Activated CD8-positive, alpha-beta memory T cell treated with anti-CD3 and anti-CD28 coated beads for 4 hours (primary cell): Measurements from ENCODE around the gene DIRAS3.
"Not testable (repeated sequence)": the region's sequence is repeated elsewhere in the genome, so short reads cannot be mapped to it uniquely, and the experiment has no call there.

Source experiments
- DNase-seq, 2 donors: peaks; one replicate each; pipeline ENCODE4 v3.0.0-alpha.2; 2020; ENCODE audit warnings: low read depth in 2 of 2

DIRAS3 gene

GRCh38 chr1:68024635-68025338 lies 25.6 kb downstream of the DIRAS3 start:
- DNase-seq: no peak

- DNase-seq: no peak
Observed at GRCh38 chr1:68016381-68016780, 34.0 kb downstream of the DIRAS3 start.

- DNase-seq: no peak
Observed at GRCh38 chr1:68015971-68016370, 34.5 kb downstream of the DIRAS3 start.

GRCh38 chr1:68015369-68015768 lies 35.1 kb downstream of the DIRAS3 start:
- DNase-seq: no peak

DNA sequence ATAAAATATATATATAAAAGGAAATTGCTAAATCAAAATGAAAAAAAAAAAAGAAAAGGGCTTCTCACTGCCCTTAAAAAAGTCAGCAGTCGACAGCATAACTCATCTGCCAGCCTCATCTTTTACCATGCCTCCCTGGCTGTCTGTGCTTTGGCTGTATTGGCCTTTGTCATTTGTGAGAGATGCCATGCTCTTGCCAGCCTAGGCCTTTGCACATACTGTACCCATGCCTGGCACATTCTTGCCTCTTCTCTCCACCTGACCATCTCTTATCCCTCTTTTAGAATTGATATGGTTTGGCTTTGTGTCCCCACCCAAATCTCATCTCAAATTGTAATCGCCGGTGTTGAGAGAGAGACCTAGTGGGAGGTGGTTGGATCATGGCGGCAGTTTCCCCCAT lies 37.1 kb downstream of the DIRAS3 start:
- no peak for DNase-seq

- no peak for DNase-seq
Observed at GRCh38 chr1:68011657-68012375, 38.6 kb downstream of the DIRAS3 start.

DNA sequence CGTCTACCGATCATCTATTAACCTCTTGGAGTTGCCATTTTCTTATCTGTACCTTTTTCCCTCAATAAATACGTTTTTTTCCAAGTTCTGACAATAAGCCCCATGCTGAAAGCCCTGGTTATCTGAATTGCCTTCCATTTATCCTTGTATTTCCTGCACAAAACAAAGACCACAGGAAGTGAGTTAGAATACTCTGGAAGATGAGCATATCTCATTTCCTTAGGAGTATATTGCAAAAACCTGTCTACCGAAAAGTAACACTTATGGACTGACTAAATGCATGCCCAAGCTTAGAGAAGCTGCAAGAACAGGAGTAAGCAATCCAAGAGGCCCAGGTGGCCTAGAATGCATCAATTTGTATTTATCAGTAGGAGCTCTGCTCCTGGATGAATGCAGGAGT lies 39.9 kb downstream of the DIRAS3 start:
- DNase-seq: no peak

DNA sequence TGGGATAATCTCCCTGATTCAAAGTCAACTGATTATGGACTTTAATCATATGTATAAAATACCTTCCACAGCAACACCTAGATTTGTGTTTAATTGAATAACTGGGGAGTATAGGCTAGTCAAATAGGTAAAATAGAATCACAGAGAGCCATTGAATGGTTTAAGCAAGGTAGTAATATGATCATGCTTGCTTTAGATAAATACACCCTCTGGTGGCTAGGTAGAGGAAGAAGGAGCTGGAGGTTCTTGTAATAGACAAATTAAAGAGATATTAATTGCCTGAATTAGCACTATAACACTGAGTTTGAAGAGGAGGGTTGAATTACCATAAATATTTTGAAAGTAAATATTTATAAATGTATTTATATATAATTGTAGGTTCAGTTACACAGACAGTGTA lies 40.3 kb downstream of the DIRAS3 start:
- DNase-seq: no peak

DNA sequence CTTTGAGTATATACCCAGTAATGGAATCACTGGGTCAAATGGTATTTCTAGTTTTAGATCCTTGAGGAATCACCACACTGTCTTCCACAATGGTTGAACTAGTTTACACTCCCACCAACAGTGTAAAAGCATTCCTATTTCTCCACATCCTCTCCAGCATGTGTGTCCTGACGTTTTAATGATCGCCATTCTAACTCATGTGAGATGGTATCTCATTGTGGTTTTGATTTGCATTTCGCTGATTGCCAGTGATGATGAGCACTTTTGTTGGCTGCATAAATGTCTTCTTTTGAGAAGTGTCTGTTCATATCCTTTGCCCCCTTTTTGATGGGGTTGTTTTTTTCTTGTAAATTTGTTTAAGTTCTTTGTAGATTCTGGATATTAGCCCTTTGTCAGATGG lies 46.8 kb downstream of the DIRAS3 start:
- not testable (repeated sequence) for DNase-seq

DNA sequence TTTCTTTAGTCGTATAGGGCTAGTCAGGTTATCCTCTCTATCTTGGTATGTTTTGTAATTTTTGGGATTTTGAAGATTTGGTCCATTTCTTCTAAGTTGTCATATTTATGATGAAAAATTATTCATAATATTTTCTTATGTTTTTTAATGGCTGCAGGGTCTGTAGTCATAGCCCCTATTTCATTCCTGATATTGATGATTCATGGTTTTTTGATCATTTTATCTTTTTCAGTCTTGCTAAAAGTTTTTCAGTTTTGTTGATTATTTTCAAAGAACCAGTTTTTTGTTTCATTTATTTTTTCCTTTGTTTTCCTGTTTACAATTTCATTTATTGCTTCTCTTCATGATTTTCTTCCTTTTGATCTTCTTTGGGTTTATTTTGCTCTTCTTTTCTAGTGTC lies 50.2 kb downstream of the DIRAS3 start:
- no peak for DNase-seq

DNA sequence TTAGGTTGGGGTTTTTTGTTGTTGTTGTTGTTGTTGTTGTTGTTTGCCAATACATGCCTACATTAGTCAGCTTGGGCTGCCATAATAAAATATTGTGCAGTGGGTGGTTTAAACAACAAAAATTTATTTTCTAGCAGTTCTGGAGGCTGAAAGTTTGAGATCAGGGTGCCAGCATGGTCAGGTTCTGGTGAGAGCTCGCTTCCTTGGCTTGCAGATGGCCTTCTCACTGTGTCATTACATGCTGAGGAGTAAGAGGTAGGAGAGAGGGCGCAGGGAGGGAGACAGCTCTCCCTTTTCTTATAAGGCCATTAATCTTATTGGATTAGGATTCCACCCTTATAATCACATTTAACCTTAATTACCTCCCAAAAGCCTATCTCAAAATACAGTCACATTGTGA lies 52.7 kb downstream of the DIRAS3 start:
- DNase-seq: no peak
